OCI-LY1 (cell line): ENCODE measurements around the gene PSD4.

ENCODE experiments used
- H2AFZ ChIP-seq: fragments of 200-600 bp; sonication (generic), shearing (Covaris generic); 2 replicates; pipeline ENCODE4 v1.6.0; 2014; ENCODE audit warnings: antibody characterized with exemption, mild to moderate bottlenecking, low read length
- H3F3A ChIP-seq: fragments of 200-600 bp; sonication (generic), shearing (Covaris generic); 2 replicates; pipeline ENCODE4 v1.6.0; 2014; ENCODE audit warnings: mild to moderate bottlenecking, antibody characterized with exemption, low read length, moderate library complexity; ENCODE audit not compliant: insufficient read depth
- H3K27ac ChIP-seq: fragments of 200-600 bp; sonication (generic); 2 replicates; pipeline ENCODE4 v1.5.1; 2014; ENCODE audit warnings: low read length, mixed run types, mild to moderate bottlenecking, low read depth; ENCODE audit not compliant: poor library complexity, severe bottlenecking
- H3K27me3 ChIP-seq: fragments of 200-600 bp; sonication (generic); 2 replicates; pipeline ENCODE4 v1.6.0; 2014; ENCODE audit warnings: antibody characterized with exemption, mild to moderate bottlenecking, low read length, moderate library complexity; ENCODE audit not compliant: insufficient read depth
- H3K36me3 ChIP-seq: fragments of 200-600 bp; sonication (generic); 2 replicates; pipeline ENCODE4 v1.6.1; 2014; ENCODE audit warnings: mild to moderate bottlenecking, antibody characterized with exemption, low read length, moderate library complexity, mixed read lengths; ENCODE audit not compliant: insufficient read depth
- H3K4me1 ChIP-seq: fragments of 200-600 bp; sonication (generic); 2 replicates; pipeline ENCODE4 v1.5.1; 2014; ENCODE audit warnings: mild to moderate bottlenecking, low read length, moderate library complexity; ENCODE audit not compliant: insufficient read depth, severe bottlenecking
- H3K4me2 ChIP-seq: fragments of 200-600 bp; sonication (generic), shearing (Covaris generic); 2 replicates; pipeline ENCODE4 v1.6.1; 2014; ENCODE audit warnings: low read length
- H3K4me3 ChIP-seq: fragments of 200-600 bp; sonication (generic); 2 replicates; pipeline ENCODE4 v1.5.1; 2014; ENCODE audit warnings: low read length, low read depth, mild to moderate bottlenecking, mixed read lengths; ENCODE audit not compliant: poor library complexity, severe bottlenecking
- H3K79me2 ChIP-seq: fragments of 200-600 bp; shearing (Covaris generic); 2 replicates; pipeline ENCODE4 v1.6.1; 2016; ENCODE audit warnings: mixed run types, low read length, mixed read lengths; ENCODE audit not compliant: insufficient read depth
- H3K9ac ChIP-seq: fragments of 200-600 bp; sonication (generic), shearing (Covaris generic); 2 replicates; pipeline ENCODE4 v1.6.1; 2014; ENCODE audit warnings: mild to moderate bottlenecking, low read length, mixed read lengths
- H3K9me2 ChIP-seq: fragments of 200-600 bp; sonication (generic), shearing (Covaris generic); 2 replicates; pipeline ENCODE4 v1.6.1; 2014; ENCODE audit warnings: low read depth, mild to moderate bottlenecking, low read length, mixed read lengths
- H3K9me3 ChIP-seq: fragments of 200-600 bp; shearing (Covaris generic); 2 replicates; pipeline ENCODE4 v1.6.1; 2014; ENCODE audit warnings: low read length, mixed read lengths
- H4K20me1 ChIP-seq: fragments of 200-600 bp; sonication (generic), shearing (Covaris generic); 2 replicates; pipeline ENCODE4 v1.6.0; 2016; ENCODE audit warnings: mild to moderate bottlenecking, low read length; ENCODE audit not compliant: insufficient read depth
- EZH2 ChIP-seq: fragments of 200-600 bp; sonication (generic), shearing (Covaris generic); IDR thresholded peaks from 2 replicates; pipeline ENCODE4 v1.8.0; 2017; ENCODE audit warnings: borderline replicate concordance, mixed run types, mild to moderate bottlenecking, antibody characterized with exemption, low read length, moderate library complexity, mixed read lengths
- TF ChIP-seq, protein P1 (sequence below): fragments of 200-600 bp; sonication (generic), shearing (Covaris generic); IDR thresholded peaks from 2 replicates; pipeline ENCODE4 v1.5.1; 2017; ENCODE audit warnings: mild to moderate bottlenecking, antibody characterized with exemption, low read length, moderate library complexity, mixed read lengths

PSD4 gene

GRCh38 chr2:113224647-113225236 is 51.0 kb downstream of the PSD4 start:
- no peaks in the 10 kb centered on the region for H3K27me3 ChIP-seq
- H3K79me2 ChIP-seq = no peaks in the 10 kb centered on the region
- H3K27ac ChIP-seq = no peak overlapping the region
- no peaks in the 10 kb centered on the region for H3K4me1 ChIP-seq
- H4K20me1 ChIP-seq = no peaks in the 10 kb centered on the region
- no peaks in the 10 kb centered on the region for H3K36me3 ChIP-seq
- no peak overlapping the region for H2AFZ ChIP-seq
- no peak overlapping the region for H3K4me3 ChIP-seq
- H3K4me2 ChIP-seq = no peak overlapping the region
- H3F3A ChIP-seq = no peaks in the 10 kb centered on the region
- H3K9ac ChIP-seq = no peak overlapping the region
- TF ChIP-seq, protein P1, sequence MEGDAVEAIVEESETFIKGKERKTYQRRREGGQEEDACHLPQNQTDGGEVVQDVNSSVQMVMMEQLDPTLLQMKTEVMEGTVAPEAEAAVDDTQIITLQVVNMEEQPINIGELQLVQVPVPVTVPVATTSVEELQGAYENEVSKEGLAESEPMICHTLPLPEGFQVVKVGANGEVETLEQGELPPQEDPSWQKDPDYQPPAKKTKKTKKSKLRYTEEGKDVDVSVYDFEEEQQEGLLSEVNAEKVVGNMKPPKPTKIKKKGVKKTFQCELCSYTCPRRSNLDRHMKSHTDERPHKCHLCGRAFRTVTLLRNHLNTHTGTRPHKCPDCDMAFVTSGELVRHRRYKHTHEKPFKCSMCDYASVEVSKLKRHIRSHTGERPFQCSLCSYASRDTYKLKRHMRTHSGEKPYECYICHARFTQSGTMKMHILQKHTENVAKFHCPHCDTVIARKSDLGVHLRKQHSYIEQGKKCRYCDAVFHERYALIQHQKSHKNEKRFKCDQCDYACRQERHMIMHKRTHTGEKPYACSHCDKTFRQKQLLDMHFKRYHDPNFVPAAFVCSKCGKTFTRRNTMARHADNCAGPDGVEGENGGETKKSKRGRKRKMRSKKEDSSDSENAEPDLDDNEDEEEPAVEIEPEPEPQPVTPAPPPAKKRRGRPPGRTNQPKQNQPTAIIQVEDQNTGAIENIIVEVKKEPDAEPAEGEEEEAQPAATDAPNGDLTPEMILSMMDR = no peak
- no peak for TF ChIP-seq EZH2
- no peaks in the 10 kb centered on the region for H3K9me3 ChIP-seq
- no peaks in the 10 kb centered on the region for H3K9me2 ChIP-seq

- H3K4me2 ChIP-seq = no peak overlapping the region
Observed at GRCh38 chr2:113225263-113226259, 51.8 kb downstream of the PSD4 start.

DNA sequence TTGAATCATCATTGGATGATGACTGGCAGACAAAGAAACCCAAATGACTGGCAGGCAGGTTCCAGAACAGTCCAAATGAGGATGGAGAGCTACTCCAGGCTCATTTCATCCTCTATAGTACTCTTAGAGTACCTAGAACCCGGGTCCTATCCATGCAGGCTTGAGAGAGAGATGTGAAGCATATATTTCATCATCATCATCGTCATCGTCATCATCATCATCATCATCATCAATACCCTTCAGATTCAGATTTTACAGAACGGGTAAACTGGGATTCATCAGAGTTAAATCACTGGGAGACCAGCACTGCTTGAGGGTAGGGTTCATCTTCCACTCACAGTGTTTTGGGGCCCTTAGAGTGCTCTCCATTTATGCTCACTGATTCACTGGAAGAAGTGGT is 52.7 kb downstream of the PSD4 start:
- Histone ChIP-seq H3K4me2 (no peak overlapping the region), H3K79me2 (no peaks in the 10 kb centered on the region), H3F3A (no peaks in the 10 kb centered on the region), H3K9me2 (no peaks in the 10 kb centered on the region), H3K27ac (no peak overlapping the region), H2AFZ (no peak overlapping the region), H3K27me3 (no peaks in the 10 kb centered on the region), H3K36me3 (no peaks in the 10 kb centered on the region), H3K4me3 (no peak overlapping the region), H3K9ac (no peak overlapping the region), H3K4me1 (no peaks in the 10 kb centered on the region), H3K9me3 (no peaks in the 10 kb centered on the region), H4K20me1 (no peaks in the 10 kb centered on the region)
- no peak for TF ChIP-seq EZH2
- TF ChIP-seq, protein P1 = no peak

More at GRCh38 chr2:113225263-113226259, 51.8 kb downstream of the PSD4 start:
- no peaks in the 10 kb centered on the region for H4K20me1 ChIP-seq
- no peak overlapping the region for H3K4me3 ChIP-seq
- H3K9ac ChIP-seq = no peak overlapping the region
- H2AFZ ChIP-seq = no peak overlapping the region
- H3K36me3 ChIP-seq = no peaks in the 10 kb centered on the region
- TF ChIP-seq, protein P1 = no peak
- no peak for TF ChIP-seq EZH2
- H3K9me3 ChIP-seq = no peaks in the 10 kb centered on the region
- no peak overlapping the region for H3K27ac ChIP-seq
- H3K27me3 ChIP-seq = no peaks in the 10 kb centered on the region
- H3K79me2 ChIP-seq = no peaks in the 10 kb centered on the region
- no peaks in the 10 kb centered on the region for H3F3A ChIP-seq
- no peaks in the 10 kb centered on the region for H3K9me2 ChIP-seq
- no peaks in the 10 kb centered on the region for H3K4me1 ChIP-seq
